Gastroesophageal sphincter (tissue), 4 donors: ENCODE data around the gene PDE5A. TPM values are rescaled to one million over a fixed set of nuclear protein-coding genes. Genes with fewer than 3 reads are reported as not detected.

ENCODE experiments used
- ATAC-seq: fragments of 150-250 bp; one replicate; pipeline ENCODE4 v1.9.1; 2016; ENCODE audit warnings: mild to moderate bottlenecking, moderate library complexity
- H3K27ac ChIP-seq, 4 donors: fragments of 200-600 bp; sonication (generic) in 3 of 4; 1 replicate in 3 of 4; 2 replicates in 1 of 4; pipeline ENCODE4 v1.5.1; 2016 to 2019
- H3K27me3 ChIP-seq: fragments of 200-600 bp; sonication (generic); one replicate; pipeline ENCODE4 v1.5.1; 2019
- H3K36me3 ChIP-seq, 2 donors: fragments of 200-600 bp; sonication (generic); one replicate each; pipeline ENCODE4 v1.5.1; 2019; ENCODE audit warnings: control low read depth in 1 of 2
- H3K4me1 ChIP-seq, 3 donors: fragments of 200-600 bp; sonication (generic); 1 replicate in 2 of 3; 2 replicates in 1 of 3; pipeline ENCODE4 v1.5.1; 2016 to 2019; ENCODE audit warnings: control low read depth in 2 of 3
- H3K4me3 ChIP-seq, 2 donors: fragments of 200-600 bp; sonication (generic); one replicate each; pipeline ENCODE4 v1.5.1; 2019; ENCODE audit warnings: mild to moderate bottlenecking in 1 of 2, moderate library complexity in 1 of 2
- H3K9me3 ChIP-seq, 3 donors: fragments of 200-600 bp; sonication (generic); one replicate each; pipeline ENCODE4 v1.5.1; 2017 to 2019; ENCODE audit warnings: control low read depth in 2 of 3
- CTCF ChIP-seq, 4 experiments: fragments of 200-600 bp in 2 of 4; fragments of 450-650 bp in 2 of 4; sonication (generic) in 1 of 4; IDR thresholded peaks; one replicate each; pipeline ENCODE4 v1.5.1; 2017 to 2019; ENCODE audit warnings: antibody characterized with exemption in 4 of 4, mild to moderate bottlenecking in 2 of 4, moderate library complexity in 2 of 4
- EP300 ChIP-seq: sonication (generic); formaldehyde crosslinking; IDR thresholded peaks from one replicate; pipeline ENCODE4 v1.6.1; 2017; ENCODE audit warnings: antibody characterized with exemption, mild to moderate bottlenecking
- POLR2A ChIP-seq, 2 donors: fragments of 450-650 bp; IDR thresholded peaks; one replicate each; pipeline ENCODE4 v1.6.1; 2017; ENCODE audit warnings: antibody characterized with exemption in 2 of 2, mild to moderate bottlenecking in 2 of 2, moderate library complexity in 1 of 2
- POLR2AphosphoS5 ChIP-seq: sonication (generic); formaldehyde crosslinking; IDR thresholded peaks from one replicate; pipeline ENCODE4 v1.6.1; 2017; ENCODE audit warnings: antibody characterized with exemption
- WGBS, 2 donors: methylation state at CpG; one replicate each; pipeline ENCODE4 v1.1.5; 2018; ENCODE audit warnings: low coverage in 1 of 2; 5-methylcytosine and 5-hydroxymethylcytosine counted together
- total RNA-seq, 4 donors: library from RNA; depleted of rRNA; stranded (reverse); fragments of >200 nt; gene quantifications; one replicate each; pipeline ENCODE4 v1.1.0, GENCODE V29; 2016

PDE5A gene
- total RNA-seq, 4 donors from 2014 or later = 126 to 358 (median 212) TPM

- 83 to 100% methylated on average over 1 of the region's 1 CpG for WGBS, 2 donors
- TF ChIP-seq POLR2A (IDR thresholded peaks at IDR 0.05) (no peak), POLR2AphosphoS5 (no peak), CTCF (IDR thresholded peaks at IDR 0.05) (no peak), EP300 (no peak)
- Histone ChIP-seq H3K27me3 (no peaks in the 10 kb centered on the region), H3K36me3 (peaks cover 0 to 40% of the 10 kb centered on the region in 2 donors), H3K27ac (peak overlapping the region in 2 of 4 donors; percentile 16), H3K4me3 (no peak overlapping the region), H3K9me3 (no peaks in the 10 kb centered on the region), H3K4me1 (peaks cover 0 to 15% (median 2%) of the 10 kb centered on the region in 3 donors)
- no peak for ATAC-seq
These were observed 134.7 kb downstream of the PDE5A start for GRCh38 chr4:119493886-119494285.

- WGBS, 2 donors = 70 to 94% methylated on average over 1 of the region's 1 CpG
- H3K36me3 ChIP-seq = peaks cover 0 to 39% of the 10 kb centered on the region in 2 donors
- no peak overlapping the region for H3K4me3 ChIP-seq
- TF ChIP-seq POLR2A (IDR thresholded peaks at IDR 0.05) (no peak), POLR2AphosphoS5 (no peak), CTCF (IDR thresholded peaks at IDR 0.05) (no peak), EP300 (no peak)
- H3K27me3 ChIP-seq = no peaks in the 10 kb centered on the region
- H3K27ac ChIP-seq = peak overlapping the region in 1 of 4 donors; percentile 16
- ATAC-seq = no peak
- no peaks in the 10 kb centered on the region for H3K9me3 ChIP-seq
- peaks cover 0 to 11% (median 0%) of the 10 kb centered on the region in 3 donors for H3K4me1 ChIP-seq
These were observed 135.2 kb downstream of the PDE5A start for GRCh38 chr4:119493419-119493818.

GRCh38 chr4:119490335-119490734 is 138.3 kb downstream of the PDE5A start:
- no peaks in the 10 kb centered on the region for H3K4me1 ChIP-seq
- ATAC-seq = no peak
- no peaks in the 10 kb centered on the region for H3K9me3 ChIP-seq
- H3K36me3 ChIP-seq = peaks cover 0 to 21% of the 10 kb centered on the region in 2 donors
- no peaks in the 10 kb centered on the region for H3K27me3 ChIP-seq
- peak overlapping the region in 1 of 4 donors; percentile 10 for H3K27ac ChIP-seq
- H3K4me3 ChIP-seq = no peak overlapping the region
- 40 to 49% methylated on average over 3 of the region's 3 CpGs for WGBS, 2 donors
- TF ChIP-seq CTCF (IDR thresholded peaks at IDR 0.05) = peak in 2 of 4 experiments; percentile 26 to 29
- TF ChIP-seq POLR2A (IDR thresholded peaks at IDR 0.05) = no peak

GRCh38 chr4:119489305-119489704 is 139.3 kb downstream of the PDE5A start:
- Histone ChIP-seq H3K27ac (no peak overlapping the region), H3K27me3 (no peaks in the 10 kb centered on the region), H3K4me3 (no peak overlapping the region), H3K9me3 (no peaks in the 10 kb centered on the region), H3K36me3 (peaks cover 0 to 11% of the 10 kb centered on the region in 2 donors), H3K4me1 (no peaks in the 10 kb centered on the region)
- TF ChIP-seq POLR2A (IDR thresholded peaks at IDR 0.05) = no peak
- no peak for TF ChIP-seq POLR2AphosphoS5
- TF ChIP-seq CTCF (IDR thresholded peaks at IDR 0.05) = no peak
- no peak for TF ChIP-seq EP300
- WGBS, 2 donors = 29 to 43% methylated on average over 2 to 3 of the region's 3 CpGs
- no peak for ATAC-seq

GRCh38 chr4:119480331-119480730 is 148.3 kb downstream of the PDE5A start:
- 100% methylated on average over 1 of the region's 1 CpG for WGBS, 2 donors
- peaks cover 3 to 43% of the 10 kb centered on the region in 2 donors for H3K36me3 ChIP-seq

More at GRCh38 chr4:119480331-119480730, 148.3 kb downstream of the PDE5A start:
- no peaks in the 10 kb centered on the region for H3K27me3 ChIP-seq
- H3K4me1 ChIP-seq = no peaks in the 10 kb centered on the region
- no peak for TF ChIP-seq CTCF (IDR thresholded peaks at IDR 0.05)
- no peak for TF ChIP-seq POLR2AphosphoS5
- no peak for TF ChIP-seq EP300
- no peak for TF ChIP-seq POLR2A (IDR thresholded peaks at IDR 0.05)
- H3K9me3 ChIP-seq = no peaks in the 10 kb centered on the region
- H3K27ac ChIP-seq = no peak overlapping the region
- H3K4me3 ChIP-seq = no peak overlapping the region
- ATAC-seq = no peak
